OCI-LY7 (cell line): ENCODE measurements around the gene RTN4R.
"Not testable (repeated sequence)": the region's sequence is repeated elsewhere in the genome, so short reads cannot be mapped to it uniquely, and the experiment has no call there.

Experiments
- EZH2phosphoT487 ChIP-seq: fragments of 200-600 bp; sonication (generic); IDR thresholded peaks from 2 replicates; pipeline ENCODE4 v1.6.1; 2018; ENCODE audit warnings: low read depth, borderline replicate concordance, mild to moderate bottlenecking, mixed run types, antibody characterized with exemption, low read length, moderate library complexity, mixed read lengths
- TF ChIP-seq, protein P1 (sequence below): fragments of 200-600 bp; sonication (generic); conservative IDR thresholded peaks from 2 replicates; pipeline ENCODE4 v1.5.1; 2014; ENCODE audit warnings: mild to moderate bottlenecking, antibody characterized with exemption, low read length, moderate library complexity, mixed read lengths

DNA sequence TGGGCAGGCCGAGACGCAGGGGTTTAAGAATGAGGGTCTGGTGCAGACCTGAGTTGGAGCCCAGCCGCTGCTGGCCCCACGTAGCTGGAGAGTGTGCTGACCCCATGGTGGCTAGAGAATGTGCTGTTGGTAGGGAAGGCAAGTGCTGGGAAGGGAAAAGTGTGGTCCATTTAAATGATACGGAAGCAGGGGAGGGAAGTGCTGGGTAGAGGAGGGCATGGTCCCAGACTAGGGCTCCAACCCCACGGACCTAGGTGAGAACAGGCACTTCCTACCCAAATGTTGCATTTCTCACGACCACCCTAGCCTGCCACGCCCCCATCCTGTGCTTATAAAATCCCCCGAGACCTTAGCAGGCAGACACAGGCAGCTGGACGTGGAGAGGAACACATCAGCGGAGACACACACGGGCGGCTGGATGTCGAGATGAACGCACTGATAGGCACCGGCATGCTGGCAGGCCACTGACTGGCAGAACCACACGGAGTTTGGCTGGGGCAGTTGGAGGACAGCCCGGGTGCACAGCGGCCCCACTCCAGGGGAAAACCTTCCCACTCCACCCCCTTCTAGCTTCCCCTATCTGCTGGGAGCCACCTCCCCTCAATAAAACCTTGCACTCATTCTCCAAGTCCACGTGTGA, 18.8 kb upstream of the RTN4R start:
- TF ChIP-seq, protein P1, sequence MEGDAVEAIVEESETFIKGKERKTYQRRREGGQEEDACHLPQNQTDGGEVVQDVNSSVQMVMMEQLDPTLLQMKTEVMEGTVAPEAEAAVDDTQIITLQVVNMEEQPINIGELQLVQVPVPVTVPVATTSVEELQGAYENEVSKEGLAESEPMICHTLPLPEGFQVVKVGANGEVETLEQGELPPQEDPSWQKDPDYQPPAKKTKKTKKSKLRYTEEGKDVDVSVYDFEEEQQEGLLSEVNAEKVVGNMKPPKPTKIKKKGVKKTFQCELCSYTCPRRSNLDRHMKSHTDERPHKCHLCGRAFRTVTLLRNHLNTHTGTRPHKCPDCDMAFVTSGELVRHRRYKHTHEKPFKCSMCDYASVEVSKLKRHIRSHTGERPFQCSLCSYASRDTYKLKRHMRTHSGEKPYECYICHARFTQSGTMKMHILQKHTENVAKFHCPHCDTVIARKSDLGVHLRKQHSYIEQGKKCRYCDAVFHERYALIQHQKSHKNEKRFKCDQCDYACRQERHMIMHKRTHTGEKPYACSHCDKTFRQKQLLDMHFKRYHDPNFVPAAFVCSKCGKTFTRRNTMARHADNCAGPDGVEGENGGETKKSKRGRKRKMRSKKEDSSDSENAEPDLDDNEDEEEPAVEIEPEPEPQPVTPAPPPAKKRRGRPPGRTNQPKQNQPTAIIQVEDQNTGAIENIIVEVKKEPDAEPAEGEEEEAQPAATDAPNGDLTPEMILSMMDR: not testable (repeated sequence)
- TF ChIP-seq EZH2phosphoT487: not testable (repeated sequence)
